Stimulated activated CD8-positive, alpha-beta memory T cell treated with anti-CD3 and anti-CD28 coated beads, Interleukin-15, amount 100 ng/mL, for 24 hours (primary cell): ENCODE data around the gene SGPL1.

Source experiments
- DNase-seq: peaks from one replicate; pipeline ENCODE4 v3.0.0-alpha.2; 2020; ENCODE audit warnings: low read depth

The SGPL1 gene

GRCh38 chr10:70810967-70811366 is 4.8 kb upstream of the SGPL1 start:
- no peak for DNase-seq

DNA sequence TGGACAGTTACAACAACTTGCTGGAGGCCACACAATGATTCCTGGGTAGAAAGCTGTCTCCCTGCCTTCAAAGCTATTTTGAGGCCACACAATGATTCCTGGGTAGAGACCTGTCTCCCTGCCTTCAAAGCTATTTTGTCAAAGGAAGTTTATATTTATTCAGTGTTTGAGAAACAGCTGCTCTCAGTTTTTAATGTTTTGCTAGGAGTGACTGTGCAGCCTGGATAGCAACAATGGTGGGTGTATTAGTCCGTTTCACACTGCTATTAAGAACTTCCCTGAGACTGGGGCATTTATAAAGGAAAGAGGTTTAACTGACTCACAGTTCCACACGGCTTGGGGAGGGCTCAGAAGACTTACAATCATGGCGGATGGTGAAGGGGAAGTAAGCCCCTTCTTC is 3.9 kb upstream of the SGPL1 start:
- no peak for DNase-seq

- DNase-seq, result no peak
Observed at GRCh38 chr10:70812814-70813213, 2.9 kb upstream of the SGPL1 start.

DNA sequence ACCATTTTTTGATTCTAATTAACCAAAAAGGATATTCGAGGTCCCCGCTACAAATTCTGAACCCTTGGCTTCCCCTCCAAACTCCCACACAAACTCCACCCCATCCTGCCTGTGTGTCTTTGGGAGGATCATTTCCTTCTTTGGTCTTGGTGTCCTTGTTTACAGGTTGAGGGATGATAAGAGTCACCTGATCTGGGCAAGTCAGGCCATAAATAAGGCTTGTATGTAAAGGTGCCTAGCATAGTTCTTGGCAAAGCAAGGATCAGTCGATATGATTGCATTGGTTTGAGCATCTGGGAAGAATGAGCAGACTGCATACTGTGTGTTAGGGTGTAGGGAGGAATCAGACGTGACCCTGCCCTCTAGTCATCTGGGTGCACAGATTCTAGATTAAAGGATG is 1.6 kb upstream of the SGPL1 start:
- no peak for DNase-seq

- peak; percentile 22 for DNase-seq
Observed at GRCh38 chr10:70816220-70816894, 609 bp downstream of the SGPL1 start.

GRCh38 chr10:70820976-70821750 is 5.4 kb downstream of the SGPL1 start:
- DNase-seq, result no peak

- DNase-seq, result no peak
Observed at GRCh38 chr10:70822076-70822820, 6.5 kb downstream of the SGPL1 start.

DNA sequence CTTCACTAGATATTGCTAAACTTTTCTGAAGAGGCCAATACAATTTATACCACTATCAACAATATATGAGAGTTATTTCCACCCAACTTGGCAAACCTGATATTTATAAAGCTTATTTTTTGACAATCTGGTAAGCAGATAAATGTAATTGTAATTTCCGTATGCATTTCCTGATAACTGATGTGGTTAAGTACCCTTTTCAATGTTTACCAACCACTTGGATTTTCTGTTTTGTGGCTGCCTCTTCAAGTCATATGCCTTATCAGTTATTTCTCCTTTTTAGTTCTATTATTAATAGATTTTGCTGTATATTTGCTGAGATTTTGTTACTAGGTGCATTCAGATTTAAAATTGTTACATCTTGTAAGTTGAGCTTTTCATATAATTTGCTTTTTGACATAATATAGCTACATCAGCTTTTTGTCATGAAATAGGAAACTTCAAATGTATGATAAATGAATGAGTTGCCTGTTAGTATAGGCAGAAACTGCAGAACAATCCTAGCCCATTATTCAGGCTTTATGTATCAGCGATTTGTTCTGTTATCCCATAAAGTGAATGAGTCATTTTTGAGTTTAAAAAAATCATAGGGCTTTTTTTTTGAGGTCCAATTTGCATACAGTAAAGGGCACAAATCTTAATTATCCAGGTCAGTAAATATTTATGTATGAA is 11.5 kb downstream of the SGPL1 start:
- DNase-seq, result no peak

GRCh38 chr10:70828923-70829322 is 13.2 kb downstream of the SGPL1 start:
- no peak for DNase-seq

DNA sequence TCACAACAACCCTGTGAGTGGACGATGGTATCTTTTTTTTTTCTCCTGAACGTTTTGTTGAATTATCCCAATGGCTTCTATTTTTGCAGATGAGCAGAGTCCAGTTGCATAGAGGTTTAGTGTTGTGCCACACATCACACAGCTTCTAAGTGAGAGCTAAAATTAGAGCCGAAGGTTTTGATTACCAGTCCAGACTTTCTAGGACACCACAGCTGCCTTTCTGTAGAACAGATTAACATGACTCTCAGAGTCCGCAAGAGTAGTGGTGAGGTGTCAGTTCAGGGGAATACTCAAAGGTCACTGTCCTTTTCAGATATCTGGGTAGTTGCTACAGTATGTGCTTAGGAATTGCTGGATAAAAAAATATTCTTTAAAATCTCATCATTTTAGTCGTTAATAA is 13.8 kb downstream of the SGPL1 start:
- DNase-seq, result no peak

DNA sequence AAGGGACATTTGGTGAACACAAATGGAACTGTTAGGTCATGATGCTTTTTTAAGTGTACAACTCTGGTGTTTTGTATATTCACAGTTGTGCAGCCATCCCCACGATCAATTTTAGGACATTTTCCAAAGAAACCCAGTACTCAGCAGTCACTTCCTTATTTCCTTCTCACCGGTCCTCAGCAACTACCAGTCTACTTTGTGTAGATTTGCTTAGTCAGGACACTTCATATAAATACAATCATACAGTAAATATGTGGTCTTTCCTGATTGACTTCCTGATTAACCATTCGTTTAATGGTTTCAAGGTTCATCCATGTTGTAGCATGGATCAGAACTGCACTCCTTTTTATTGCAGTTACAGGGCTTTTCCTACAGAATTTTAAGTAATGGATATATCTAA is 14.4 kb downstream of the SGPL1 start:
- DNase-seq, result no peak

- no peak for DNase-seq
Observed at GRCh38 chr10:70832221-70832620, 16.5 kb downstream of the SGPL1 start.

DNA sequence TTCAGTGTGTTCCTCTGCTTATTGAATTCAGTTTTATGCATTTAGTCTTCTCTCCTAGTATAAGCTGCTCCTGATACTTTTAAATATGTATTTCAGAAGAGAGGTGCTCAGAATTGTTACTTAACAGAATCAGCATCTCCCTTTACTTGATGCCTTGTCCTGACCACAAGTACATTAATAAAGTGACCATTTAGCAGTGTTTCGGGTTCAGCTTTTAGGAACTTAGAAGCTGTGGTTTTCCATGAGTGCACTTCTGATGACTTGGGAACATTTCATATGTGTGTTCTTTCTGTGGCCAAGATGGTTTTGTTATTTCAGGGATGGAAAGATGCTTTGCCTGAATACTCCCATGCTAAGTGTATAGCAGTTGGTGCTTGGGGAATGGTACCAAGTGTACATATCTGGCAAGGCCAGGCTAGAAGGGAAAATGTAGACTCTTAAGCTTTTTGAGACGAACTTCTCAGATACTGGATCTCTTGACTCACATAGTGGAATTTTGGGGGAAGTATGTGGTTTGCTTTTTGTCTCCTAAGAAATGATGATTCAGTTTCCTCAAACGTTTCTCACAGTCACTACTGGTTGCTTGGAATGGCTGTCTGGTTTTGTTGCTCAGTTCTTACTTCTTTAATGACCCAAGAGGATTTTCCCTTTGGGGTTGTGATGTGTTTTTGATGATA is 17.2 kb downstream of the SGPL1 start:
- DNase-seq, result no peak

DNA sequence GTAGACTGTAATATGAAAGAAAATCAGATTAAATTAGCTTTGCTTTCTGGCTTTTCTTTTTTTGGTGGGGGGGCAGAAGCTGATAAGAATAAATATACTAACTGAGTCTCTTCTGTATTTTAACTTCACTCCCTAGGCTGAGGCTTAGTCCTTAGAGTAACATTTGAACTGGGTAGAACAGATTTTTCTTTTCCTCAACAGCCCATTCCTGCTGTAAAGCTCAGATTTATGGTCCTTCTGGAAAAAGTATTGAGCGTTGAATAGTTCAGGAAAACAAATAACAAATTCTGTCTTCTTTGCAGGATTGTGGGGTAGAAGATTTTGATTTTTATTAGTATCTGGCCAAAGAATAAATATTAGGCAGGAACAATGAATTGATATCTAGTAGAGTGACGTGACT is 17.9 kb downstream of the SGPL1 start:
- DNase-seq, result no peak

GRCh38 chr10:70834021-70834420 is 18.3 kb downstream of the SGPL1 start:
- no peak for DNase-seq

GRCh38 chr10:70834441-70835151 is 18.8 kb downstream of the SGPL1 start:
- DNase-seq, result no peak

GRCh38 chr10:70836319-70836718 is 20.6 kb downstream of the SGPL1 start:
- no peak for DNase-seq

DNA sequence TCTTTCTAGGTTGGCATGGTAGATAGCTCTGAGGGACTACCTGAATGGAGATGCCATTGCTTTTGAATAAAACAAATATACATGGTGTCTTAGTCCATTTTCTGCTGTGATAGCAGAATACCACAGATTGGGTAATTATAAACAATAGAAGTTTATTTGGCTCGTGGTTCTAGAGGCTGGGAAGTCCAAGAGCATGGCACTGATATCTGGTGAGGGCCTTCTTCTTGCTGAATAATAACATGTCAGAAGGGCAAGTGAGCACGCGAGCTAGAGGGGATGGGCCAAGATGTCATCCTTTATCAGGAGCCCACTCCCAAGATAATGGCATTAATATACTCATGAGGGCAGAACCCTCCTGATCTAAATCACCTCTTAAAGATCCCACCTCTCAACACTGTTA is 21.9 kb downstream of the SGPL1 start:
- no peak for DNase-seq

GRCh38 chr10:70838270-70838805 is 22.6 kb downstream of the SGPL1 start:
- no peak for DNase-seq

DNA sequence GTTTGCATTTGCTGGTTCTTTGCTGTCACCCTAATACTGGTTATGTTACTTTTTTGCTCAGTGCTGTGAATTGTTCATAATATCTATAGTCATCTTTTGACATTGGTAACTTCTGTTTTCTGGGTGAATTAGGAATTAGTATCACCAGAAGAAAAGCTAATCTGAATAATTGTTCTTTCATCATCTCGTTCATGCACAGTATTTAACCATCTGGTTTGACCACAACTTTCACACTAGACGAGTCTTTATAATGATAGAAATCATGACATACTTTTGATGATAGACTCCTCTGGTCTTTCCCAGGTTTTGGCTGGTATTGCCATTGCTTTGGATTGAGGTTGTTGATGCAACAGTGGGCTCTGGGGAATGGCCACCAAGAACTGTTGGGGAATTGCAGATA is 25.1 kb downstream of the SGPL1 start:
- DNase-seq, result no peak

DNA sequence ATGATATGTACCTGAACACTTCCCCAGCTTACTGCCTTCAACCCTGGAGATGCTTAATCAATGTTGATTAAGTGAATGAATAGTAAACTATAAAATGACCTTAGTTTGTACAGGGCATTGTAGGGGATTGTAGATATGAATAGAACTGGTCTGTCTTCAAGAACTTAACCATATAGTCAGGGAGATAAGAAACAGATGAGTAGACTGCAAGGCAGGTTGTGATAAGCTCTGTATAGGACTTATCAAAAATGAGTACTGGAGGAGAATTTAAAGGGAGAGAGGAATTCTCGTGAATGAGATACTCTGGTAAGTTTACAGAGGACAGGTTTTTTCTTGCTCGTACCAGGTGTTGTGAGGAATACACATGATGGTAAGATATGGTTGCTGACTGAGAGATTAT is 27.6 kb downstream of the SGPL1 start:
- no peak for DNase-seq
